Measurements from ENCODE around the gene FAM193A.

The FAM193A gene

DNA sequence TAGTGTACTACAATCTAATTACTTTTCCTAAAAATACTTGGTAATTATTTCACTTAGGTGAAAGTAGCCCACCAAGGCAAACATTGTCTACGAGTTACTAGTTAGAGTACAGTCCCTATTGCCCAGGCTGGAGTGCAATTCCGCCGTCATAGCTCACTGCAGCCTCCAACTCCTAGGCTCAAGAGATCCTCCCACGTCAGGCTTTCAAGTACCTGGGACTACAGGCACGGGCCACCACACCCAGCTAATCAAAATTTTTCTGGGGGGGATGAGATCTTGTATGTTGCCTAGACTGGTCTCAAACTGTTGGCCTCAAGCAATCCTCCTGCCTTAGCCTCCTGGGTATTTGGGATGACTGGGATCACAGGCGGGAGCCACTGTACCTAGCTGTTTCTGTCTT, 21.9 kb downstream of the FAM193A start:
- H3K4me3 ChIP-seq (replicated peaks; ENCODE audit: low read depth, low read length) = no peak overlapping the region
- DNase-seq (ENCODE audit: low read depth) = no peak
- TF ChIP-seq, protein P1, sequence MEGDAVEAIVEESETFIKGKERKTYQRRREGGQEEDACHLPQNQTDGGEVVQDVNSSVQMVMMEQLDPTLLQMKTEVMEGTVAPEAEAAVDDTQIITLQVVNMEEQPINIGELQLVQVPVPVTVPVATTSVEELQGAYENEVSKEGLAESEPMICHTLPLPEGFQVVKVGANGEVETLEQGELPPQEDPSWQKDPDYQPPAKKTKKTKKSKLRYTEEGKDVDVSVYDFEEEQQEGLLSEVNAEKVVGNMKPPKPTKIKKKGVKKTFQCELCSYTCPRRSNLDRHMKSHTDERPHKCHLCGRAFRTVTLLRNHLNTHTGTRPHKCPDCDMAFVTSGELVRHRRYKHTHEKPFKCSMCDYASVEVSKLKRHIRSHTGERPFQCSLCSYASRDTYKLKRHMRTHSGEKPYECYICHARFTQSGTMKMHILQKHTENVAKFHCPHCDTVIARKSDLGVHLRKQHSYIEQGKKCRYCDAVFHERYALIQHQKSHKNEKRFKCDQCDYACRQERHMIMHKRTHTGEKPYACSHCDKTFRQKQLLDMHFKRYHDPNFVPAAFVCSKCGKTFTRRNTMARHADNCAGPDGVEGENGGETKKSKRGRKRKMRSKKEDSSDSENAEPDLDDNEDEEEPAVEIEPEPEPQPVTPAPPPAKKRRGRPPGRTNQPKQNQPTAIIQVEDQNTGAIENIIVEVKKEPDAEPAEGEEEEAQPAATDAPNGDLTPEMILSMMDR (IDR thresholded peaks at IDR 0.05; ENCODE audit: low read length, missing control alignments) = no peak

- no peak overlapping the region for H3K4me3 ChIP-seq (replicated peaks; ENCODE audit: low read depth, low read length)
- TF ChIP-seq, protein P1 (IDR thresholded peaks at IDR 0.05; ENCODE audit: low read length, missing control alignments) = no peak
- DNase-seq (ENCODE audit: low read depth) = no peak
Measured at GRCh38 chr4:2560167-2560566, 23.7 kb downstream of the FAM193A start.

DNA sequence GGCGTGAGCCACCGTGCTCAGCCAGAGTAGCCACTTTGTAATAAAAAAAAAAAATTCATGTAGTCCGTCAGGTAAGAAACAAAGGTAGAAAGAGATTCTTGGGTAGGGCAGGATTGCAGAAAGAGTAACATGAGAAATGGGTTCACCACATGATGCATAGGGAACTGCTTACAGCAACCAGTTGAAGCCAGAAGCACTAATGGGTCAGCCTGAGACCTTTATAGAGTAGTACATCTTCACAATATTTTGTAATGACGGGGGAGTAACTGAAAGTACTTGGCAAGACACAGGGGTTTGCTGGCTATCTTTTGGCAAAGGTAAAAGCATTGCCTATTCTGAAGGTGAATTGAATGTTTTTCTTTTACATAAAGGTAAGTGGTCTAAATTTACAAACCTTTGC, 29.1 kb downstream of the FAM193A start:
- H3K4me3 ChIP-seq (replicated peaks; ENCODE audit: low read depth, low read length) = no peak overlapping the region
- TF ChIP-seq, protein P1 (IDR thresholded peaks at IDR 0.05; ENCODE audit: low read length, missing control alignments) = no peak
- no peak for DNase-seq (ENCODE audit: low read depth)

- no peak for DNase-seq (ENCODE audit: low read depth)
- TF ChIP-seq, protein P1 (IDR thresholded peaks at IDR 0.05; ENCODE audit: low read length, missing control alignments) = no peak
- no peak overlapping the region for H3K4me3 ChIP-seq (replicated peaks; ENCODE audit: low read depth, low read length)
Measured at GRCh38 chr4:2570036-2570435, 33.6 kb downstream of the FAM193A start.

DNA sequence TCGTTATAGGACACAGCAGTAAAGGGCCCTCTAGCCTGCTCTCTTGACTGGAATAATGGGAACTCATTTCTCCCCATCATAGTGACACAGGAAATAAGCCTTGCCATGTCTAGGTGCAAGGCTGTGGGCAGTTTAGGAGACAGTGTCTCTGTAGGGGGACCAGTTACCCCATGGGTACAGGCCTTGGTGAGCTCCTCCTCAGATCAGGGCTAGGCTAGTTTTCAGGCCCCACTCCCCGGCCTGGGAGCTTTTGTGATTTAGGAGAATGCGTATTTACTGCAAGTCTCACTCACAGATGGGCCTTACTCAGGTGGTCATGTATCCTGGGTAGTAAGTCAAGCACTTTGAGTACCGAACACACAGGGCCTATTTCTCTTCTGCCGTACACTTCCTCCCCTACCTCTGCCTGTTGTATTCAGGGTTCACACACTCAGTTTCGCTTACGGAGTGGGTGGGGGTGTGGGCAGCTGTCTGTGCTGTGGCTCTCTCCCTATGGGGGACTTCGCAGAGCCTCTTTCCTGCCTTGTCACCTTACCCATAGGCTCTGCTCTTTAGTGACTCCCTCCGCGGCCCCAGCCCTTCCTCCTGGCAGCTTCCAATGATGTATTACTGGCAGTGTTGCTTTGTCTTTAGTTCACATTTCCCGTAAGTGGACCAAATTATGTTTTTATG, 34.2 kb downstream of the FAM193A start:
- TF ChIP-seq, protein P1 (IDR thresholded peaks at IDR 0.05; ENCODE audit: low read length, missing control alignments) = no peak
- no peak for DNase-seq (ENCODE audit: low read depth)
- H3K4me3 ChIP-seq (replicated peaks; ENCODE audit: low read depth, low read length) = no peak overlapping the region

DNA sequence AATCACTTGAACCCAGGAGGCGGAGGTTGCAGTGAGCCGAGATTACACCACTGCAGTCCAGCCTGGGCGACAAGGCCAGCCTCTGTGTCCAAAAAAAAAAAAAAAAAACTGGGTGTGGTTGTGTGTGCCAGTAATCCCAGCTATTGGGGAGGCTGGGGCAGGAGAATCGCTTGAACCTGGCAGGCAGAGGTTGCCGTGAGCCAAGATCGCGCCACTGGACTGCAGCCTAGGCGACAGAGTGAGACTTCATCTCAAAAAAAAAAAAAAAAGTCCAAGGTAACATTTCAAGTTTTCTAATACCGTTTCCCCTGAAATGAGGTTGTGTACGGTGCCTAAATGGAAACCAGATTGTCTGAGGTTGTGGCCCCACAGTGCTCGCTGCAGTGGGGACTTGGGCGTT, 35.6 kb downstream of the FAM193A start:
- TF ChIP-seq, protein P1 (IDR thresholded peaks at IDR 0.05; ENCODE audit: low read length, missing control alignments) = no peak
- H3K4me3 ChIP-seq (replicated peaks; ENCODE audit: low read depth, low read length) = no peak overlapping the region
- no peak for DNase-seq (ENCODE audit: low read depth)

DNA sequence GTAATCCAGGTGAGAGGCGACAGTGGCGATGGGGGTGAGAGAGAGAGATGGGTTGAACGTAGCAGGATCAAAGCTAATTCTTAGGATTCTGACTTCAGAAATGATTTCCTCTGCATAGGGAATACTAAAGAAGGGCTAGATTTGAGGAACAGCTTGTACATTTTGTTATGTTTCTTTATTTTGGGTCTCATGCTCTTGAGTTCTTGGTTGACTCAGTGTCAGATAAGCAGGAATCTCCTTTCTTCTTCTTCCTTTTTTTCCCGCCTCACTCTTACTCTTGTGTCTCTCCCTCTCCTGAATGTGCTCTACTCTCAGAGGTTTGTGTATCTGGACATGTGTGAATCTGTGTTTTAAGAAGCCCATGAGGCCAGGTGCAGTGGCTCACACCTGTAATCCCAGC, 36.4 kb downstream of the FAM193A start:
- TF ChIP-seq, protein P1 (IDR thresholded peaks at IDR 0.05; ENCODE audit: low read length, missing control alignments) = no peak
- DNase-seq (ENCODE audit: low read depth) = no peak
- H3K4me3 ChIP-seq (replicated peaks; ENCODE audit: low read depth, low read length) = no peak overlapping the region
